Measurements from ENCODE around the gene PRICKLE3. TPM values are rescaled to one million over a fixed set of nuclear protein-coding genes. Genes with fewer than 3 reads are reported as not detected.
"Not testable (repeated sequence)": the region's sequence is repeated elsewhere in the genome, so short reads cannot be mapped to it uniquely, and the experiment has no call there.

PRICKLE3 gene
- total RNA-seq, 5 donors from 2014 or later (not counting 1 experiment from before 2014, with no cell fraction given), result 5.5 to 15.4 (median 12.6) TPM

DNA sequence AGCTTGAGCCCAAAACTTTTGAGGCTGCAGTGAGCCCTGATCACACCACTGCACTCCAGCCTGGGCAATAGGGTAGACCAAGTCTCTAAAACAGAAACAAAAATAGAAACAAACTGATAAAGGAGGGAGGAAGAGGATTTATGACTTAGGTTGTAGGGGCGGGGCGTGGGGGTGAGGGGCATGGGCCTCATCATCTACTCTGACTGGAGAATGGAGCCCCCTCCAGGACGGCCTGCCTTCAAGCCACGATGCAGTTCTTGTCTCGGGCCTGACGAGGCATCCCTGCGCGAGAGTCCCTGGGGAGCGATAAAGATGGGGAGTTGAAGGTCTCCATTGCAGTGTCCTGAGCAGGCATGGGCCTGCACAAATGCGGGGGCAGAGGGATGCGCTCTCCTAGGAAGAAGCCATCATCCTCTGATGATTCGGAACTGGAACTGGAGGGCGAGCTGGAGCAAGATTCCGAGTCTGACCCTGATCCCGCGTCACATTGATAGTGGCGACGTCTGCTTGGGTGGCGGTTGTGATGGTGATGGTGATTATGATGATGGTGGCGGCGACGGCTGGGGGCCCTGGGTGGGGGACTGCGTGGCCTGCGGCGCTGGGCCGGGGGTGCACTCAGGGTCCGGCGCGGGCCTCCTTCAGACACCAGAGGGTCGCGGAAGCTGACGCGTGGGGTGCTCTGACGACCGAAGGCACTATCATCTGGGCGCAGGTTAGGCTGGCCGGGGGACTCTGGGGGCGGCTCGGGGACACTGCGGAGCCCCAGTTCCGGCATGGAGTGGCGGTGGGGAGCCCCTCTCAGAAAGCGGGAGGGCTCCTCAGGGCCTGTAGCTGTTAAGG is 10.5 kb downstream of the PRICKLE3 start:
- Histone ChIP-seq H3K36me3 (ENCODE audit: control insufficient read depth in 2 of 2, extremely low read depth in 1 of 2, insufficient read depth in 1 of 2, low read length in 1 of 2) (peaks cover 5 to 24% of the 10 kb centered on the region in 2 donors), H3K27ac (ENCODE audit: low read length) (no peak overlapping the region), H3K9me3 (no peaks in the 10 kb centered on the region), H3K27me3 (replicated peaks in 1 of 2; ENCODE audit: control insufficient read depth in 2 of 2, extremely low read depth in 1 of 2, insufficient read depth in 2 of 2, low read length in 1 of 2) (no peaks in the 10 kb centered on the region), H3K4me3 (ENCODE audit: control insufficient read depth in 1 of 2, extremely low read depth in 1 of 2, low read length in 1 of 2) (no peak overlapping the region), H3K4me1 (ENCODE audit: control insufficient read depth in 1 of 2, extremely low read depth in 1 of 2, insufficient read depth in 2 of 2, low read length in 2 of 2) (peaks cover 0 to 20% of the 10 kb centered on the region in 2 experiments)
- peak overlapping the region in 1 of 3 donors; percentile 3 for H3K4me3 Mint-ChIP-seq
- peak overlapping the region in 1 of 2 donors; percentile 36 for H3K27ac Mint-ChIP-seq
- ChIA-PET POLR2A (no interaction called here), CTCF (no interaction called here)
- H3K4me1 Mint-ChIP-seq, result peaks cover 10 to 31% (median 20%) of the 10 kb centered on the region in 3 donors
- ATAC-seq (replicated peaks in 1 of 4) (no peak), DNase-seq (no peak)
- no peaks in the 10 kb centered on the region for H3K27me3 Mint-ChIP-seq
- WGBS (ENCODE audit: insufficient coverage), result 100% methylated on average over 14 of the region's 43 CpGs
- H3K36me3 Mint-ChIP-seq, result peaks cover 25% of the 10 kb centered on the region
- no peaks in the 10 kb centered on the region for H3K9me3 Mint-ChIP-seq

DNA sequence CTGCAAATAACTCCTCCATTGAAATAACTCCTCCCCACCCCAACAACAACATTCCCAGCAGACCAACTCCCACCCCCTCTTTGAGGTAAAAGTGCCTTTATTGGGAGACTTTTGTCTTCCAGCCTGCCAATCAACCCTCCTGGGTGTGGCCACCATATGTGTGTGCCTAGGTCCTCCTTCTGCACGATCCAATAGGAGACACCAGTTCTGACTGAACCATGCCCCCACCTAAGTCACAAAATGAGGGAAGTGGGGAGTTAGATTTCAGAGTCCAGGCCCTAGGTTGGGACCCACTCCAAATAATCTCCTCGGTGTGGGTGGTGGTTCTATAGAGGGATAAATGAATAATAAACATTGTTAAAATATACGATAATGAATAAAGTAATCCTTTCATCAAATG is 11.4 kb downstream of the PRICKLE3 start:
- CTCF ChIA-PET, result no interaction called here
- no peaks in the 10 kb centered on the region for H3K27me3 ChIP-seq (replicated peaks in 1 of 2; ENCODE audit: control insufficient read depth in 2 of 2, extremely low read depth in 1 of 2, insufficient read depth in 2 of 2, low read length in 1 of 2)
- H3K36me3 ChIP-seq (ENCODE audit: control insufficient read depth in 2 of 2, extremely low read depth in 1 of 2, insufficient read depth in 1 of 2, low read length in 1 of 2), result peaks cover 5 to 24% of the 10 kb centered on the region in 2 donors
- H3K27ac ChIP-seq (ENCODE audit: low read length), result no peak overlapping the region
- POLR2A ChIA-PET, result no interaction called here
- no peaks in the 10 kb centered on the region for H3K9me3 Mint-ChIP-seq
- peaks cover 20% of the 10 kb centered on the region for H3K36me3 Mint-ChIP-seq
- H3K4me3 Mint-ChIP-seq, result no peak overlapping the region
- no peak for DNase-seq
- H3K4me1 Mint-ChIP-seq, result peaks cover 10 to 31% (median 20%) of the 10 kb centered on the region in 3 donors
- H3K27ac Mint-ChIP-seq, result no peak overlapping the region
- WGBS (ENCODE audit: insufficient coverage), result no CpG with 5 or more reads among the region's 3 CpGs
- no peaks in the 10 kb centered on the region for H3K27me3 Mint-ChIP-seq
- ATAC-seq (replicated peaks in 1 of 4), result no peak
- peaks cover 0 to 20% of the 10 kb centered on the region in 2 experiments for H3K4me1 ChIP-seq (ENCODE audit: control insufficient read depth in 1 of 2, extremely low read depth in 1 of 2, insufficient read depth in 2 of 2, low read length in 2 of 2)
- H3K9me3 ChIP-seq, result no peaks in the 10 kb centered on the region
- no peak overlapping the region for H3K4me3 ChIP-seq (ENCODE audit: control insufficient read depth in 1 of 2, extremely low read depth in 1 of 2, low read length in 1 of 2)

DNA sequence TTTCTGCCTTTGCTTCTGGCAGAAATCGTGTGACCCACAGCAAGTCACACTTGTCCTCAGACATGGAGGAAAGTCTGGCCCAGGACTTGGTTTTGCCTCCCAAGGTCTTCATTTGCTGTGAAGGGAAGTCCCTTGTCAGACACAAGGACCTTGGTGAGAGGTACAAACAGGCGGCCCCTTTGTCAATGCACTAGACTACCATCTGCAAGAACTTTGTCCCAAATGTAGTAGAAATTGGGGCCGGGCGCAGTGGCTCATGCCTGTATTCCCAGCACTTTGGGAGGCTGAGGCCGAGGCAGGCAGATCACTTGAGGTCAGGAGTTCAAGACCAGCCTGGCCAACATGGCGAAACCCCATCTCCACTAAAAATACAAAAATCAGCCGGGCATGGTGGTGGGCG is 12.6 kb downstream of the PRICKLE3 start:
- H3K27ac Mint-ChIP-seq; H3K9me3 ChIP-seq; H3K27me3 ChIP-seq (replicated peaks in 1 of 2; ENCODE audit: control insufficient read depth in 2 of 2, extremely low read depth in 1 of 2, insufficient read depth in 2 of 2, low read length in 1 of 2); H3K9me3 Mint-ChIP-seq; H3K4me3 ChIP-seq (ENCODE audit: control insufficient read depth in 1 of 2, extremely low read depth in 1 of 2, low read length in 1 of 2); CTCF ChIA-PET; H3K27me3 Mint-ChIP-seq; POLR2A ChIA-PET; DNase-seq; ATAC-seq (replicated peaks in 1 of 4): not testable (repeated sequence)
- Mint-ChIP-seq H3K4me3 (peak overlapping the region in 2 of 3 donors; percentile 83 to 88), H3K36me3 (peaks cover 14% of the 10 kb centered on the region), H3K4me1 (peaks cover 15 to 35% (median 15%) of the 10 kb centered on the region in 3 donors)
- peaks cover 5 to 21% of the 10 kb centered on the region in 2 donors for H3K36me3 ChIP-seq (ENCODE audit: control insufficient read depth in 2 of 2, extremely low read depth in 1 of 2, insufficient read depth in 1 of 2, low read length in 1 of 2)
- WGBS (ENCODE audit: insufficient coverage), result 90% methylated on average over 2 of the region's 8 CpGs
- peaks cover 0 to 20% of the 10 kb centered on the region in 2 experiments for H3K4me1 ChIP-seq (ENCODE audit: control insufficient read depth in 1 of 2, extremely low read depth in 1 of 2, insufficient read depth in 2 of 2, low read length in 2 of 2)
- H3K27ac ChIP-seq (ENCODE audit: low read length), result peak overlapping the region; percentile 55

DNA sequence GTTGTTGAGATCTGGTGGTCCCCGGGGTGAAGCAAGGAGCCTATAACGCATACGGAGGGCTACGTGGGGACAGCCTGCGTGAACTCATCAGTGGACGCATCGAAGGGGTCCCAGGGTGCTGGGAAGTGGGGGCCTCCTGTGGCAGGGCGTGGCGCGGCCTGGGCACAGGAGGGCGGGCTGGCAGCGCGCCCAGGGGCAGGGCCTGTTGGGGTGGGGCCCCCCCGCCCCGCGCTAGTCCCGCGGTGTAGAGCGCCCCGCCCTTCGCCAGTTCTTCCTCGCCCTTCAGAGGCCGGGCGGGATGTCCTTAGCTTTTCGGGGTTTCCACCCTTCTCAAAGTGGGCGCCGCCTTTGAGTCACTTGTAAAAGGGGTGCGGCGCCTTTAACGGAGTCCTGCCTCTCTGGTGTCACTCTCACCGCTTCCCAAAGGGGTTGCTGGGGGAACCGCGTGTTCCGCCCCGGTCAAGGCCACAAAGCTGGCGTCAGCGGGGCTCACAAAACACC is 13.8 kb downstream of the PRICKLE3 start:
- Histone ChIP-seq H3K27ac (ENCODE audit: low read length) (peak overlapping the region; percentile 66), H3K4me3 (ENCODE audit: control insufficient read depth in 1 of 2, extremely low read depth in 1 of 2, low read length in 1 of 2) (peak overlapping the region; percentile 55 to 75), H3K9me3 (no peaks in the 10 kb centered on the region), H3K36me3 (ENCODE audit: control insufficient read depth in 2 of 2, extremely low read depth in 1 of 2, insufficient read depth in 1 of 2, low read length in 1 of 2) (peaks cover 5 to 21% of the 10 kb centered on the region in 2 donors), H3K27me3 (replicated peaks in 1 of 2; ENCODE audit: control insufficient read depth in 2 of 2, extremely low read depth in 1 of 2, insufficient read depth in 2 of 2, low read length in 1 of 2) (no peaks in the 10 kb centered on the region), H3K4me1 (ENCODE audit: control insufficient read depth in 1 of 2, extremely low read depth in 1 of 2, insufficient read depth in 2 of 2, low read length in 2 of 2) (peaks cover 4 to 32% of the 10 kb centered on the region in 2 experiments)
- ATAC-seq (replicated peaks in 1 of 4), result peak; percentile 73 to 80 (median 75)
- Mint-ChIP-seq H3K27ac (peak overlapping the region; percentile 78 to 80), H3K27me3 (no peaks in the 10 kb centered on the region), H3K4me3 (peak overlapping the region; percentile 82 to 88 (median 83)), H3K4me1 (peaks cover 22 to 39% (median 23%) of the 10 kb centered on the region in 3 donors), H3K36me3 (peaks cover 14% of the 10 kb centered on the region), H3K9me3 (no peaks in the 10 kb centered on the region)
- POLR2A ChIA-PET, result no interaction called here
- CTCF ChIA-PET, result interaction anchor here in 1 of 2 donors (1.4 kb wide), 1 partner anchor 16 kb away, joined by 7 read pairs; no protein-coding TSS in a partner anchor
- 0% methylated on average over 10 of the region's 37 CpGs for WGBS (ENCODE audit: insufficient coverage)
- DNase-seq, result peak in 25 of 35 experiments; percentile 4 to 72 (median 32)

DNA sequence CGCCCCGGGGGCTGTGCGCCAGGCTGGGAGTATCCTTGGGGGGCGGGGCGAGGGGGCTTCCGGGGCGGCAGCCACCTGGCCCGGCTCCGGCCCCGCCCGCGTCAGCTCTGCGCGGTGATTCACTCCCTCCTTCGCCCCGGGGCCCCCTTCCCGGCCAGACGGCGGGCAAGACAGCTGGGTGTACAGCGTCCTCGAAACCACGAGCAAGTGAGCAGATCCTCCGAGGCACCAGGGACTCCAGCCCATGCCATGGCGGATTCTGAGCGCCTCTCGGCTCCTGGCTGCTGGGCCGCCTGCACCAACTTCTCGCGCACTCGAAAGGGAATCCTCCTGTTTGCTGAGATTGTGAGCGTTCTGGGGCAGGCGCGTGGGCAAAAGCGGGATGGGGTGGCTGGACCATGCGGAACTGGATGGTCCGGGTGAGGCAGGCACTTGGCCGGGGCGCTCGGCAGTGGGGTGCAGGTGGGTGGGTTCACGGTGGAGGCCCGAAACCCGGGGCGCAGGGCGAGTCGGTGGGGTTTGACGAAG is 14.4 kb downstream of the PRICKLE3 start, which contains the start of gene PLP2:
Gene PLP2, plus strand, starts transcription at position 147 of the 528 bp plus-strand sequence. Its CDS starts 103 bp downstream, at position 250.
- ChIA-PET POLR2A (no interaction called here), CTCF (interaction anchor here in 1 of 2 donors (1.4 kb wide), 1 partner anchor 16 kb away, joined by 7 read pairs; no protein-coding TSS in a partner anchor)
- Mint-ChIP-seq H3K36me3 (peaks cover 14% of the 10 kb centered on the region), H3K9me3 (no peaks in the 10 kb centered on the region), H3K27me3 (no peaks in the 10 kb centered on the region), H3K4me1 (peaks cover 25 to 41% (median 28%) of the 10 kb centered on the region in 3 donors), H3K4me3 (peak within 1 kb of the TSS; percentile 82 to 88 (median 83)), H3K27ac (peak within 1 kb of the TSS; percentile 78 to 80)
- DNase-seq (peak in 27 of 35 experiments; percentile 15 to 74 (median 33)), ATAC-seq (replicated peaks in 1 of 4) (peak; percentile 48 to 70 (median 62))
- peak within 1 kb of the TSS; percentile 66 for H3K27ac ChIP-seq (ENCODE audit: low read length)
- H3K9me3 ChIP-seq, result no peaks in the 10 kb centered on the region
- WGBS (ENCODE audit: insufficient coverage), result 0% methylated on average over 12 of the region's 46 CpGs
- peaks cover 5 to 21% of the 10 kb centered on the region in 2 donors for H3K36me3 ChIP-seq (ENCODE audit: control insufficient read depth in 2 of 2, extremely low read depth in 1 of 2, insufficient read depth in 1 of 2, low read length in 1 of 2)
- no peaks in the 10 kb centered on the region for H3K27me3 ChIP-seq (replicated peaks in 1 of 2; ENCODE audit: control insufficient read depth in 2 of 2, extremely low read depth in 1 of 2, insufficient read depth in 2 of 2, low read length in 1 of 2)
- peaks cover 7 to 37% of the 10 kb centered on the region in 2 experiments for H3K4me1 ChIP-seq (ENCODE audit: control insufficient read depth in 1 of 2, extremely low read depth in 1 of 2, insufficient read depth in 2 of 2, low read length in 2 of 2)
- peak within 1 kb of the TSS; percentile 55 to 75 for H3K4me3 ChIP-seq (ENCODE audit: control insufficient read depth in 1 of 2, extremely low read depth in 1 of 2, low read length in 1 of 2)

DNA sequence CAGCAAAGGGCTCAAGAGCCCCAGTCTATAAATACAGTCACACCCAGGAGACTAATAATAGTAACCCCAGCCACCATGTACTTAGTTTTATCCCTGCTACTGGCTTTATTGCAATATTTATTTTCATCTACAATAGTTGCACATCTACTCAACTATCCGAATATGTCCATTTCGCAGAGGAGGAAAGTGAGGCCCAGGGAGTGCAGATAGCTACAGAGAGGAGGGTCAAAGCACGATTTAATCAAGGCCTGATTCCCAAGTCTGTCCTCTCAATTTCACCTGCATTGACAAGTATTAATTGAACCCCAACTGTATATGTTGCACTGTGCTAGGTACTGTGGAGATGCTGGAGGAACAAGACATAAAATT is 18.4 kb downstream of the PRICKLE3 start:
- peaks cover 32 to 39% (median 37%) of the 10 kb centered on the region in 3 donors for H3K4me1 Mint-ChIP-seq
- Histone ChIP-seq H3K4me1 (ENCODE audit: control insufficient read depth in 1 of 2, extremely low read depth in 1 of 2, insufficient read depth in 2 of 2, low read length in 2 of 2) (peaks cover 7 to 55% of the 10 kb centered on the region in 2 experiments), H3K27ac (ENCODE audit: low read length) (peak overlapping the region; percentile 86), H3K4me3 (ENCODE audit: control insufficient read depth in 1 of 2, extremely low read depth in 1 of 2, low read length in 1 of 2) (peak overlapping the region in 1 of 2 donors; percentile 46), H3K36me3 (ENCODE audit: control insufficient read depth in 2 of 2, extremely low read depth in 1 of 2, insufficient read depth in 1 of 2, low read length in 1 of 2) (no peaks in the 10 kb centered on the region), H3K9me3 (no peaks in the 10 kb centered on the region), H3K27me3 (replicated peaks in 1 of 2; ENCODE audit: control insufficient read depth in 2 of 2, extremely low read depth in 1 of 2, insufficient read depth in 2 of 2, low read length in 1 of 2) (no peaks in the 10 kb centered on the region)
- no CpG with 5 or more reads among the region's 3 CpGs for WGBS (ENCODE audit: insufficient coverage)
- DNase-seq (no peak), ATAC-seq (replicated peaks in 1 of 4) (no peak)
- ChIA-PET POLR2A (interaction anchor here in 1 of 2 donors (1.7 kb wide), 1 partner anchor 23 kb away, joined by 6 read pairs; no protein-coding TSS in a partner anchor), CTCF (interaction anchor here in 1 of 2 donors (2.3 kb wide), 1 partner anchor 12 kb away, joined by 18 read pairs; no protein-coding TSS in a partner anchor)
- no peaks in the 10 kb centered on the region for H3K36me3 Mint-ChIP-seq
- no peaks in the 10 kb centered on the region for H3K27me3 Mint-ChIP-seq
- H3K27ac Mint-ChIP-seq, result peak overlapping the region; percentile 93 to 97
- peak overlapping the region; percentile 72 to 86 (median 72) for H3K4me3 Mint-ChIP-seq
- H3K9me3 Mint-ChIP-seq, result no peaks in the 10 kb centered on the region

Measured in T-cell (primary cell).